Ectodermal cell (in vitro differentiated cells): ENCODE measurements around the gene VPS11.

Experiments
- H3K27ac ChIP-seq: 2 replicates; pipeline ENCODE4 v1.7.0; 2013; ENCODE audit warnings: mild to moderate bottlenecking, low read depth, low read length; ENCODE audit not compliant: insufficient read depth, poor library complexity, severe bottlenecking
- H3K27me3 ChIP-seq: 2 replicates; pipeline ENCODE4 v1.7.0; 2013; ENCODE audit warnings: mild to moderate bottlenecking, low read length; ENCODE audit not compliant: insufficient read depth, control insufficient read depth, poor library complexity, severe bottlenecking
- H3K36me3 ChIP-seq: one replicate; pipeline ENCODE4 v1.7.0; 2013; ENCODE audit warnings: low read length; ENCODE audit not compliant: control insufficient read depth, insufficient read depth
- H3K4me1 ChIP-seq: one replicate; pipeline ENCODE4 v1.7.0; 2013; ENCODE audit warnings: low read length; ENCODE audit not compliant: control insufficient read depth, insufficient read depth
- H3K4me3 ChIP-seq: 2 replicates; pipeline ENCODE4 v1.7.0; 2013; ENCODE audit warnings: low read depth, low read length, control low read depth; ENCODE audit not compliant: insufficient read depth
- H3K9me3 ChIP-seq: 2 replicates; pipeline ENCODE4 v1.7.0; 2013; ENCODE audit warnings: mild to moderate bottlenecking, low read length, moderate library complexity; ENCODE audit not compliant: control insufficient read depth
- WGBS, 2 experiments: methylation state at CpG; one replicate each; pipeline ENCODE4 v1.1.7; 2013; ENCODE audit warnings: missing lambda C conversion rate in 2 of 2; 5-methylcytosine and 5-hydroxymethylcytosine counted together

The VPS11 gene

DNA sequence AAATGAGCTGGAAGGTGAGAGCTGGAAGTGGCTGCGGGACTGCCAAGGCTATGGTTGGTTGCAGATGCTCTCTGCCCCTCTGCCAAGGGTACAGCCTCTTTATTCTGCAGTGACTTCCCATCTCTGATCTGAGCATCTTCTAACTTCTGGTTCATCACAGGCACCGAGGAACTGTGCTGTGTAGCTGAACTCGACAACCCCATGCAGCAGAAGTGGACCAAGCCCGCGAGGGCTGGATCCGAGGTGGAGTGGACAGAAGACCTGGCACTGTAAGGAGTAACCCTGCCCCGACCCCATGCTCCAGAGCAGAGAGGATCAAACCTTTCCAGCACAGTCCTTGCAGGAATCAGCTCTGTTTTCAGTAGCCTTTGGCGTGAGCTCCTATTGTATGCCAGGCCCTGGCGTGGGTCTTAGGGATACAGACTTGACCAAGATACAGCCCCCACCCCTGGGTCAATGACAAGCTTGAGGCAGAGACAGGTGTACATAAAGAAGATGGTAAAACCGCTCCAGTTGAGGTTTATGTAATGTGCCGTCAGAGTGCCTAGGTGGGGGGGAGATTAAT lies 43.8 kb downstream of the VPS11 start:
- Histone ChIP-seq H3K36me3 (peaks cover 5% of the 10 kb centered on the region), H3K27ac (no peak overlapping the region), H3K4me3 (no peak overlapping the region), H3K4me1 (peaks cover 8% of the 10 kb centered on the region), H3K27me3 (peaks cover 26% of the 10 kb centered on the region), H3K9me3 (no peaks in the 10 kb centered on the region)
- WGBS, 2 experiments, result 92 to 94% methylated on average over 11 of the region's 11 CpGs

DNA sequence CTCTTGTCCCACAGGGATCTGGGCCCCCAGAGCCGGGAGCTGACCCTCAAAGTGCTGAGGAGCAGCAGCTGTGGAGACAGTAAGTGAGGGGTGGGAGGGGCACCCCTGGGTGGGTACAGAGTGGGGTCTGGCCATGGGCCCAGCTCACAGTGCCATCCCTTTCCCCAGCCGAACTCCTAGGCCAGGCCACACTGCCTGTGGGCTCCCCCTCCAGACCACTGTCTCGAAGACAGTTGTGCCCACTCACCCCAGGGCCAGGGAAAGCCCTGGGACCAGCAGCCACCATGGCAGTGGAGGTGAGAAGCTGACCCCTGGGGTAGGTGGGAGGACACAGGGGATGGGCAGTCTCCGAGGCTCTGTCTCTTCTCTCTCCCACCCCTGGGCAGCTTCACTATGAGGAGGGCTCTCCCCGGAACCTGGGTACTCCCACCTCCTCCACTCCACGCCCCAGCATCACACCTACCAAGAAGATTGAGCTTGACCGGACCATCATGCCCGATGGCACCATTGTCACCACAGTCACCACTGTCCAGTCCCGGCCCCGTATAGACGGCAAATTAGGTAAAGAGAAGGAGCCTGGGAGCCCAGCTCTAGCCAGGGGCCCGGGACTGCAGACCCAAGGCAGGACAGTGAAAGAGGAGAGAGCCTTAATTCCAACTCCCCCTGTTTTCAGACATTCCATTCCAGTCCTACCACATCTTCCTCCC lies 44.8 kb downstream of the VPS11 start:
- peaks cover 8% of the 10 kb centered on the region for H3K4me1 ChIP-seq
- peaks cover 5% of the 10 kb centered on the region for H3K36me3 ChIP-seq

DNA sequence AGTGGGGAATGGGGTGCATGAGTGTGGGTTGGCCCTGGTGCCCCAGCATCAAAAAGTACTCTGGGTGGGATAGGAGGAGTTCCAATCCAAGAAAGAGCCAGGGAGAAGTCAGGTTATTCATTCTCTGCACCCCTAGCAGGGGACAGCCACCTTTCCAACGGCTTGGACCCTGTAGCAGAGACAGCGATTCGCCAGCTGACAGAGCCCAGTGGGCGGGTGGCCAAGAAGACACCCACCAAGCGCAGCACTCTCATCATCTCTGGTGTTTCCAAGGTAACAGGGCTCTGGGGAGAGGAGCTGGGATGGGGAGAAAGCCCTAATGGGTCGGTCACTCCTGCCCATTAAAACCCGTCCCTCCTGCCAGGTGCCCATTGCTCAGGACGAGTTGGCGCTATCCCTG lies 46.1 kb downstream of the VPS11 start:
- Histone ChIP-seq H3K27me3 (peaks cover 5% of the 10 kb centered on the region), H3K27ac (no peak overlapping the region), H3K36me3 (peaks cover 5% of the 10 kb centered on the region), H3K4me3 (no peak overlapping the region), H3K9me3 (no peaks in the 10 kb centered on the region), H3K4me1 (no peaks in the 10 kb centered on the region)
- WGBS, 2 experiments, result 94 to 96% methylated on average over 9 of the region's 9 CpGs

More for the DNA sequence above, 44.8 kb downstream of the VPS11 start:
- Histone ChIP-seq H3K4me3 (no peak overlapping the region), H3K27me3 (peaks cover 18% of the 10 kb centered on the region), H3K27ac (no peak overlapping the region), H3K9me3 (no peaks in the 10 kb centered on the region)
- 89 to 91% methylated on average over 12 of the region's 12 CpGs for WGBS, 2 experiments

DNA sequence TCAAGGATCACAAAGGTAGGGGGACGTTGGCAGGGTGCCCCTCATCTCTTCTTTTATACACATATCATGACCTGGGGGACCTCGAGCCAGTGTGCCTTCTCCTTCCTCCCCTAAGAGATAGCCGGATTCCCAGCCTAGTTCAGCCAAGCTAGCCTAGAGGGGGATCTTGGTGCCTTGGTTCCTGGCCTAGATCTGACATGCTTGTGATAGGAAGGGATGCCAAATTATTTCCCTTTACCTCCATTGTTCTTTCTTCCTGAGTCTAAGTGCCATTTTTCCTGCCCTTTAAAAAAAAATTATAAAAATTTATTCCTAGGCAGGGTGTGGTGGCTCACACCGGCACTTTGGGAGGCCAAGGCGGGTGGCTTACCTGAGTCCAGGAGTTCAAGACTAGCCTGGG lies 46.7 kb downstream of the VPS11 start:
- Histone ChIP-seq H3K27me3 (no peaks in the 10 kb centered on the region), H3K4me1 (no peaks in the 10 kb centered on the region), H3K9me3 (no peaks in the 10 kb centered on the region), H3K36me3 (peaks cover 5% of the 10 kb centered on the region), H3K4me3 (no peak overlapping the region), H3K27ac (no peak overlapping the region)
- 91 to 92% methylated on average over 5 of the region's 5 CpGs for WGBS, 2 experiments

DNA sequence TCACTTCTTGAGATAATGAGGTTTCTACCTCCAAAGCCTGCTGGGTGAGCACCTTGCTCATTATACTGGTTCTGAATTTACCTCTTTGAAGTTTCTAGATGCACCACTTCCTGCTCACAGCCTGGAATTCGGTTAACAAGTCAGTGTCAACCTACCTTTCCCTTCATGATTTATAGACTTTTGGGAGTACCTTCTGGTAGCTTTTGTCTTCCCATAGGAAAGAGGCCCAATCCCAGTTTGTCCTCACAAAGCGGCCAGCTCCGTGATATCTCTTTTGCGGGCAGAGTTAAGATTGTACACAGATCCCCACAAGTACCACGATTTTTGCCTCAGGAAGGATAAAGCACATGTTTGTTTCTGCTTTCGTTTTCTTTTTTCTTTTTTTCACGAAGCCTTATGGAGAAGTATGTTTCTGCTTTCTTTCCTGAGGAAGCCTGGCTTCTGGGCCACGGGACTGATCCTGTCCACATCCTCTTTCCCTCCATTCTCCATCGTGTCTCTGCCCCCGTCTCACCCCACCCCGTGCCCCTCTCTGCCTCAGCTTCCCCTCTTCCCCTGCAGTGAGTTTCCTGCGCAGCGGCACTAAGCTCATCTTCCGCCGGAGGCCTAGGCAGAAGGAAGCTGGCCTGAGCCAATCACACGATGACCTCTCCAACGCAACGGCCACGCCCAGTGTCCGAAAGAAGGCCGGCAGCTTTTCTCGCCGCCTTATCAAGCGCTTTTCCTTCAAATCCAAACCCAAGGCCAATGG lies 48.0 kb downstream of the VPS11 start:
- WGBS, 2 experiments, result 88% methylated on average over 24 of the region's 24 CpGs
- Histone ChIP-seq H3K27me3 (no peaks in the 10 kb centered on the region), H3K4me1 (no peaks in the 10 kb centered on the region)

DNA sequence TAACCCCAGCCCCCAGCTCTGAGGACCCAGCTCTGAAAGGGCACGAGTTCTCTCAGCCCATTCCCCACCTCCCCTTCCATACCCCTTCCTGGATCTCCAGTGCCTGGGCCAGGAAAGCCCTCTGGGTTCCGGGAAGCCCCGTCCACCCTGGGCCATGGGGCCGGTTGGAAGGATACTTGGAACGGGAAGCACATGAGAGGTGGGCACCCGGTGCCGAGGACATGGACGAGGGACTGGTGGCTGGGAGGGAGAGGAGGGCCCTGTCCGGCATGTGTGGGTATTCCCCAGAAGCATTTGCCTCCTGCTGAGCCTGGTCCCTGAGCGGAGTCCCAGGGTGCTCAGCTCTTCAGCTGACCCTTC lies 48.6 kb downstream of the VPS11 start:
- H3K4me1 ChIP-seq, result no peaks in the 10 kb centered on the region
- WGBS, 2 experiments, result 91 to 94% methylated on average over 9 to 10 of the region's 10 CpGs
- H3K27me3 ChIP-seq, result no peaks in the 10 kb centered on the region
- H3K36me3 ChIP-seq, result peaks cover 5% of the 10 kb centered on the region
- no peaks in the 10 kb centered on the region for H3K9me3 ChIP-seq
- H3K4me3 ChIP-seq, result no peak overlapping the region
- H3K27ac ChIP-seq, result no peak overlapping the region

More for the DNA sequence above, 48.0 kb downstream of the VPS11 start:
- Histone ChIP-seq H3K36me3 (peaks cover 5% of the 10 kb centered on the region), H3K4me3 (no peak overlapping the region), H3K9me3 (no peaks in the 10 kb centered on the region), H3K27ac (no peak overlapping the region)

DNA sequence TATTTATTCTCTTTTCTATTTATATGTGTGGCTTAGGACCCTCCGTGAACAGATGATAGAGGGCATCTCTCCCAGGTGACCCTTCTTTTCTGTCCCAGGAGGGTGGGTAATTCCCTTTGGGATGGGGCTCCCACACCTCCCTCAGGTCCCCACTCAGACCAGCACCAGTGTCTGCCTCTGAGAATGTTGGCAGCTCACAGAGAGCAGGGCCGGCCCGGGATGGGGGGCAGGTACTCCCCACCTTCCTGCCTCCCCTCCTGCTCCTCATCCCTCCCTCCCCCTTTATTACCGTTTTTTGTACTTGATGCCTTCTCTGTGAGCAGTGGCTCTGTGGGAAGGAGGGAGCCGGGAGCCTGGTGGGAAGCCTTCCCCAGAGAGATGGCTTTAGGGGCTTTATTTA lies 49.0 kb downstream of the VPS11 start:
- WGBS, 2 experiments, result 83 to 87% methylated on average over 4 to 5 of the region's 5 CpGs
- no peaks in the 10 kb centered on the region for H3K9me3 ChIP-seq
- H3K27ac ChIP-seq, result no peak overlapping the region

DNA sequence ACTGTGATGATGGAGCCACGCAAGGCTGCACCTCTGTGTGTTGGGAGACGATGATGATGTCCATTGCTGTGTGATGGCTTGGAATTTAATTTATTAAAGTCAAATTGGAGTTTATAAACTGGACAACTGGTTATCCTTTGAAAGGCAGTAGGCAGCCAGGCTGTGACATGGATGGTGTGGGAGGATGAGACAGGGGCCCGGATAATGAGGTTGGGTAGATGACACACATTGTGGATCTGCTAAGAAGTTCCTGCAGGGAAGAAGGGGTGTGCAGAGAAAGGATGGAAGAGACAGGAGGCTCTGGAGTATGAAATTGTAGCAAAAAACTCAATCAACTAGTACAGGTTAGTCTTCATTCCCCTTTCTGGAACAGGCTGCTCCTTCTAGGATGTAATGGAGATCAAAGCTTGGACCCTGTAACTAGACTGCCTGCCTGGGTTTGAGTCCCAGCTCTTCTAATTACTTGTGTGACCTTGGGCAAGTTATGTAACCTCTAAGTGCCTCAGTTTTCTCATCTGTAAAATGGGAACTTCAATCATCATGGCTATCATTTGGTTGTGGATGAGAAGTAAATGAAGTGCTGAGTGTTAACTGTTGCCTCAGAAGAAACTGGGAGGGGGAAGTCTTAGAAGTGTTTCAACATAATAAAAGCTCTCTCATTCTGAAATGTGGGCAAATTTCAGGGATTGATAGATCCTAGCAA lies 49.5 kb downstream of the VPS11 start:
- Histone ChIP-seq H3K36me3 (peaks cover 4% of the 10 kb centered on the region), H3K4me1 (no peaks in the 10 kb centered on the region), H3K9me3 (no peaks in the 10 kb centered on the region), H3K27ac (no peak overlapping the region), H3K27me3 (no peaks in the 10 kb centered on the region), H3K4me3 (no peak overlapping the region)
- WGBS, 2 experiments, result 94 to 96% methylated on average over 3 of the region's 3 CpGs

More for the DNA sequence above, 49.0 kb downstream of the VPS11 start:
- Histone ChIP-seq H3K4me1 (no peaks in the 10 kb centered on the region), H3K27me3 (no peaks in the 10 kb centered on the region), H3K4me3 (no peak overlapping the region), H3K36me3 (peaks cover 5% of the 10 kb centered on the region)

DNA sequence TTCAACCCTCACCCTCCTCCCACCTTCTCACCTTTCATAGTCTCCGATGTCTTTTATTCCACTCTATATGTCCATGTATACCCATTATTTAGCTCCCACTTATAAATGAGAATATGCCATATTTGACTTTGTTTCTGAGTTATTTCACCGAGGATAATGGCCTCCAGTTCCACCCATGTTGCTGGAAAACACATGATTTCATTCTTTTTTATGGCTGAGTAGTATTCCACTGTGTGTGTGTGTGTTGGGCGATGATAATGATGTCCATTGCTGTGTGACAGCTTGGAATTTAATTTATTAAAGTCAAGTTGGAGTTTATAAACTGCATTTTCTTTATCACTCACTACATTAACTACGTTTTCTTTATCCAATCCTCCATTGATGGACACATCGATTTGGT lies 50.6 kb downstream of the VPS11 start:
- WGBS, 2 experiments, result 77 to 92% methylated on average over 3 to 4 of the region's 5 CpGs
- no peaks in the 10 kb centered on the region for H3K9me3 ChIP-seq
- no peaks in the 10 kb centered on the region for H3K27me3 ChIP-seq
- H3K27ac ChIP-seq, result no peak overlapping the region
- no peak overlapping the region for H3K4me3 ChIP-seq
- H3K4me1 ChIP-seq, result no peaks in the 10 kb centered on the region
- no peaks in the 10 kb centered on the region for H3K36me3 ChIP-seq

DNA sequence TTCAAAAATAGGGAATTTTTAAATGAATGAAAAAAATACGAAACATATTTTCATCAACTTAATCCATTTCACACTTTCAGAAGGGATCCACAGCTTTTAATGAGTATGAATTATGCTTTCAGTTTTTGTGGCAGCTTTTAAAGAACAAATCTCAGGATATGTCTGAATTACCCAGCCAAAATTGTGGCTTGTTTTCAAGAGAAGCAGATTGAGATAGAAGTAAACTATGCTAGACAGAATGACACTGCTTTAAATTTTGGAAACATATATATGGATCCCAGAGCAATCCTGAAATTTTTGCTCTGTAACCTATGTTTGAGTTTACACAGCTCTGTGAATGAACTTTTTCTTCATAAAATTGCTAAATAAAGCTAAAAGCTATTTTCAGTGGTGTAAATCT lies 51.3 kb downstream of the VPS11 start:
- WGBS, 2 experiments, result no CpG with 5 or more reads among the region's 1 CpG
- no peak overlapping the region for H3K27ac ChIP-seq

More for the DNA sequence above, 51.3 kb downstream of the VPS11 start:
- H3K4me3 ChIP-seq, result no peak overlapping the region
- H3K27me3 ChIP-seq, result no peaks in the 10 kb centered on the region
- no peaks in the 10 kb centered on the region for H3K4me1 ChIP-seq
- no peaks in the 10 kb centered on the region for H3K9me3 ChIP-seq
- H3K36me3 ChIP-seq, result no peaks in the 10 kb centered on the region
